ENCODE measurements around the gene PHYHD1. TPM values are rescaled to one million over a fixed set of nuclear protein-coding genes. Genes with fewer than 3 reads are reported as not detected.

Gene PHYHD1
- polyA plus RNA-seq, 3 donors from 2014 or later, result 2.7 to 7.1 (median 4.1) TPM

DNA sequence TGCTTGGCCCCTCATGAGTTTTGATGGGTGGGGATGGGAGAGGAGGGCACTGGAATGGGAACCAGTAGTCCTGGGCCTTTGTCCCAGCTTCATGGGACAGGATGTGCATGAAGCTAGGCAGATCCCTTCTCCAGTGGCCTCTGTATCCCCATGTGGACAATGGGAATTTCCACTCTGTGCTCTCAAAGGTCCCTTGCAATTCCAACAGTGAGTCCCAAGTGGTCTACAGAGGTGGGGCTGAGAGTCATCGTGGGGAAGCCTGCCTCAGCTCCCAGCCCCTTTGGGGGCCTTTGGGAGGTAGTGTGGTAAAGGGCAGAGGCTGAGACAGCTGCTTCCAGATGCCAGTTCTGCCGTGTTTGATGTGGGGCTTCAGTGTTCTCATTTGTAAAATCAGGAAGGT, 1.9 kb upstream of the PHYHD1 start:
- Mint-ChIP-seq H3K27me3 (ENCODE audit: low read depth in 3 of 3) (peaks cover 2 to 4% (median 4%) of the 10 kb centered on the region in 3 donors), H3K36me3 (peaks cover 0 to 25% (median 6%) of the 10 kb centered on the region in 3 donors), H3K9me3 (no peaks in the 10 kb centered on the region), H3K4me1 (peaks cover 29% of the 10 kb centered on the region in 2 donors), H3K4me3 (no peak overlapping the region), H3K27ac (peak overlapping the region; percentile 62 to 85 (median 74))
- no peak for DNase-seq

DNA sequence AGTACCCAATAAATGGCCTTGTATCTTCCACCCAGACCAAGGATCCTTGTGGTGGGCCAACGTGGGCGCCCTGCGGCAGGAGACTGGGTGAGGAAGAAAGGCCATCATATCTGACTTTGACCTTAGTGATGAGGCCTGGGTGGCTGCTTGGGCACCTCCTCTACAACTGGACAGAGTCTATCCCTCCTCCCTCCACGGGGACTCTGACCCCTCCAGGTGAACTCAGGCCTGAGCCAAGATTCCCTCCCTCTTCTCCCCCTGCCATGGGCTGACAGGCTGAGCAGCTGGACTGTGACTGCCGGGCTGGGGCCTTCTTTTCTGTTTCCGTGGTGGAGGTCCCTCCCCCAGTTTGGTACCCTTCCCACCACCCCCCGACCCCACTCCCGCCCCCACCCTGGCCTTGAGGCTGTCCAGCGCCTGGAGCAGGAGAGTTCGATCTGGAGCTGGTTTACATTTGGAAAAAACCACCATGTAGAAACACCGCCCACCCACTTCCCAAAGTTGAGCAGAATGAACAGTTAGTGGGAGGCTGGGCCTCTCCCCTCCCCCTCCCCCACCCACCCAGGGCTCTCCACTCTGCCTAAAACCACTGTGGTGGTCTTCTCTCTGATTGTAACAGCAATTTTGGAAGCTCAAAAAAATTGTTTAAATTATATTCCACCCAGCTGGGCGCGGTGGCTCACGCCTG, 1.2 kb upstream of the PHYHD1 start:
- Mint-ChIP-seq H3K4me1 (peaks cover 29% of the 10 kb centered on the region in 2 donors), H3K27ac (peak overlapping the region; percentile 62 to 85 (median 74)), H3K36me3 (peaks cover 0 to 25% (median 6%) of the 10 kb centered on the region in 3 donors), H3K27me3 (ENCODE audit: low read depth in 3 of 3) (peaks cover 2 to 4% (median 4%) of the 10 kb centered on the region in 3 donors), H3K9me3 (no peaks in the 10 kb centered on the region), H3K4me3 (no peak overlapping the region)
- no peak for DNase-seq

- H3K27ac Mint-ChIP-seq, result peak overlapping the region; percentile 85 to 95 (median 90)
- peaks cover 0 to 16% (median 6%) of the 10 kb centered on the region in 3 donors for H3K36me3 Mint-ChIP-seq
- no peaks in the 10 kb centered on the region for H3K9me3 Mint-ChIP-seq
- H3K4me1 Mint-ChIP-seq, result peaks cover 34 to 37% of the 10 kb centered on the region in 2 donors
- H3K4me3 Mint-ChIP-seq, result peak overlapping the region; percentile 64 to 84 (median 71)
- DNase-seq, result peak; percentile 64 to 71 (median 64)
- H3K27me3 Mint-ChIP-seq (ENCODE audit: low read depth in 3 of 3), result peaks cover 0 to 4% (median 3%) of the 10 kb centered on the region in 3 donors
These were observed 1.3 kb downstream of the PHYHD1 start for GRCh38 chr9:128921881-128922763.

DNA sequence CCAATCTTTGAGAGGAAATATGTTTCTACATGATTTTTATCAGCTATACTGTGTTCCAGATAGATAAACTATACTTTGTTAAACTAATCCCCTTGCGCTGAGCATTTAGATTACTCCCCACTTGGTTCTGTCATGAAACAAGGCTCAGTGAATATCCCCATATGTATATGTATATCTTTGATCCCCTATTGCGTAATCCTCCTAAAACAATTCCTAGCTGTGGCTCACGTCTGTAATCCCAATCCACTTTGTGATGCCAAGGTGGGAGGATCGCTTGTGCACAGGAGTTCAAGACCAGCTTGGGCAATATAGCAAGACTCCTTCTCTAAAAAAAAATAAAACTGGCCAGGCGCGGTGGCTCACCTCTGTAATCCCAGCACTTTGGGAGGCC, 2.7 kb downstream of the PHYHD1 start:
- peak overlapping the region; percentile 85 to 95 (median 90) for H3K27ac Mint-ChIP-seq
- peak overlapping the region in 2 of 5 donors; percentile 51 to 70 for H3K4me3 Mint-ChIP-seq
- no peak for DNase-seq
- no peaks in the 10 kb centered on the region for H3K9me3 Mint-ChIP-seq
- H3K36me3 Mint-ChIP-seq, result peaks cover 0 to 9% (median 0%) of the 10 kb centered on the region in 3 donors
- peaks cover 0 to 4% (median 3%) of the 10 kb centered on the region in 3 donors for H3K27me3 Mint-ChIP-seq (ENCODE audit: low read depth in 3 of 3)
- H3K4me1 Mint-ChIP-seq, result peaks cover 41 to 44% of the 10 kb centered on the region in 2 donors

- Mint-ChIP-seq H3K9me3 (no peaks in the 10 kb centered on the region), H3K27me3 (ENCODE audit: low read depth in 3 of 3) (peaks cover 0 to 2% (median 0%) of the 10 kb centered on the region in 3 donors), H3K36me3 (peaks cover 0 to 4% (median 0%) of the 10 kb centered on the region in 3 donors), H3K27ac (peak overlapping the region in 5 of 6 donors; percentile 5 to 84 (median 73)), H3K4me1 (peaks cover 20 to 26% of the 10 kb centered on the region in 2 donors), H3K4me3 (peak overlapping the region in 2 of 5 donors; percentile 29 to 41)
- peak; percentile 40 to 55 (median 51) for DNase-seq
These were observed 7.1 kb downstream of the PHYHD1 start for GRCh38 chr9:128927731-128928411.

DNA sequence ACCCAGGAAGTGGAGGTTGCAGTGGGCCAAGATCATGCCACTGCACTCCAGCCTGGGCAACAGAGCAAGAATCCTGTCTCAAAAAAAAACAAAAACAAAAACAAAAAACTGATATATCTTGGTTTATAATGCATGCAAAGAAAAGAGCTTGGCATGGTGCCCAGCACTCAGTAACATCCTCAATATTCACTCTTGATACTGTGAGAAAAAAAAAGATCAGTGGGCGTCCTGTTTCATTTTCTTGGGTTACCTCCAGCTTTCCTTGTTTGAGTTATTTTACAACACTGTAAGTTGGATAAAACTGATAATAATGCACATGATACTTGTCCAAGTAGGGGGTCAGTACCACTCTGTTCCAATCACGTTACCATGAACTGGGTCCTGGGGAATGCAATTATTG, 7.8 kb downstream of the PHYHD1 start:
- Mint-ChIP-seq H3K36me3 (peaks cover 0 to 4% (median 0%) of the 10 kb centered on the region in 3 donors), H3K4me3 (no peak overlapping the region), H3K27ac (no peak overlapping the region), H3K27me3 (ENCODE audit: low read depth in 3 of 3) (peaks cover 0 to 2% (median 0%) of the 10 kb centered on the region in 3 donors), H3K9me3 (no peaks in the 10 kb centered on the region), H3K4me1 (peaks cover 13 to 18% of the 10 kb centered on the region in 2 donors)
- no peak for DNase-seq

- Mint-ChIP-seq H3K4me1 (peaks cover 12 to 17% of the 10 kb centered on the region in 2 donors), H3K9me3 (no peaks in the 10 kb centered on the region), H3K27ac (no peak overlapping the region), H3K36me3 (peaks cover 0 to 4% (median 0%) of the 10 kb centered on the region in 3 donors), H3K4me3 (no peak overlapping the region), H3K27me3 (ENCODE audit: low read depth in 3 of 3) (peaks cover 0 to 3% (median 0%) of the 10 kb centered on the region in 3 donors)
- DNase-seq, result no peak
These were observed 8.8 kb downstream of the PHYHD1 start for GRCh38 chr9:128929560-128929959.

DNA sequence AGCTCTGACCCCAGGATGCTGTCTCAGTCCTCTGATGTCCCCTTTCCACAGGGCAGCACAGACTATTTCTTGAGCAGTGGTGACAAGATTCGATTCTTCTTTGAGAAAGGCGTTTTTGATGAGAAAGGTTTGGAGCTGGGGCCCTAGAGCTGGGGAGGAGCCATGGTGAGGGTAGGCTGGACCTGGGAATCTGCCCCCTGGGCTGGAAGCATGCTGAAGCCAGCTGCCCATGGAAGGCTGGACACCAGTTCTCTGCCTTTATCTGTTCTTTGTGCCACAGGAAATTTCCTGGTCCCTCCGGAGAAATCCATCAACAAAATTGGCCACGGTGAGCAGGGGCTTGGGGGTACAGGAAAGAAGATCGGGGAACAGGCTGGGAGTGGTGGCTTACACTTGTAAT, 12.9 kb downstream of the PHYHD1 start:
- no peaks in the 10 kb centered on the region for H3K4me1 Mint-ChIP-seq
- peaks cover 0 to 2% (median 0%) of the 10 kb centered on the region in 3 donors for H3K27me3 Mint-ChIP-seq (ENCODE audit: low read depth in 3 of 3)
- no peaks in the 10 kb centered on the region for H3K36me3 Mint-ChIP-seq
- no peak overlapping the region for H3K27ac Mint-ChIP-seq
- DNase-seq, result no peak
- no peak overlapping the region for H3K4me3 Mint-ChIP-seq
- no peaks in the 10 kb centered on the region for H3K9me3 Mint-ChIP-seq

DNA sequence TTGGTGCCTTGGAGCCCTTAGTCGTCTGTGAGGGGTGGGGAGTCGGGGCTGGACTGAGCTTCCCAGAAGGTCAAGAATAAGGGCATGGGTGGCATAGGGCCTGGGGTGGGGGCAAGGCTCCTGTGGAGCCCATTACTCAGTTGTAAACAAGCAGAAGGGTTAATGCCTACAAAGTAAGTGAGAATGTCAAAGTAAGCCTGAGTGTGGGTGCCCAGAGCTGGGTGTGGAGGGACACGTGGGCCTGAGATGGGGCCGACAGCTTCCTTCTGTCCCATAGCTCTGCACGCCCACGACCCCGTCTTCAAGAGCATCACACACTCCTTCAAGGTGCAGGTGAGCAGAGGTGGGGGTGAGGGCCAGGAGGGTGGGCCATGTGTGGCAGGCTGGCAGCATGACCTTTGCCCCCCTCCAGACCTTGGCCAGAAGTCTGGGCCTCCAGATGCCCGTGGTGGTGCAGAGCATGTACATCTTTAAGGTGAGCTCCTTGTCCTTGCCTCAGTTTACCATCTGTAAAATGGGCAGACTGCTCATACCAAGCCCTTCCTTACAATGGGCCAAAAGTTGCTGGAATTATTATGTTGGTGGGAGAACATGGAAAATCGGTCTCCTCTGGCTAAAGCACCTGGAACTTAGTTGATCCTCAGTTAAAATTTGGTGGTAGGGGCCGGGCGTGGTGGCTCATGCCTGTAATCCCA, 15.5 kb downstream of the PHYHD1 start:
- Mint-ChIP-seq H3K4me1 (no peaks in the 10 kb centered on the region), H3K36me3 (no peaks in the 10 kb centered on the region), H3K27ac (no peak overlapping the region), H3K27me3 (ENCODE audit: low read depth in 3 of 3) (peaks cover 0 to 2% (median 0%) of the 10 kb centered on the region in 3 donors), H3K4me3 (no peak overlapping the region), H3K9me3 (no peaks in the 10 kb centered on the region)
- DNase-seq, result no peak

DNA sequence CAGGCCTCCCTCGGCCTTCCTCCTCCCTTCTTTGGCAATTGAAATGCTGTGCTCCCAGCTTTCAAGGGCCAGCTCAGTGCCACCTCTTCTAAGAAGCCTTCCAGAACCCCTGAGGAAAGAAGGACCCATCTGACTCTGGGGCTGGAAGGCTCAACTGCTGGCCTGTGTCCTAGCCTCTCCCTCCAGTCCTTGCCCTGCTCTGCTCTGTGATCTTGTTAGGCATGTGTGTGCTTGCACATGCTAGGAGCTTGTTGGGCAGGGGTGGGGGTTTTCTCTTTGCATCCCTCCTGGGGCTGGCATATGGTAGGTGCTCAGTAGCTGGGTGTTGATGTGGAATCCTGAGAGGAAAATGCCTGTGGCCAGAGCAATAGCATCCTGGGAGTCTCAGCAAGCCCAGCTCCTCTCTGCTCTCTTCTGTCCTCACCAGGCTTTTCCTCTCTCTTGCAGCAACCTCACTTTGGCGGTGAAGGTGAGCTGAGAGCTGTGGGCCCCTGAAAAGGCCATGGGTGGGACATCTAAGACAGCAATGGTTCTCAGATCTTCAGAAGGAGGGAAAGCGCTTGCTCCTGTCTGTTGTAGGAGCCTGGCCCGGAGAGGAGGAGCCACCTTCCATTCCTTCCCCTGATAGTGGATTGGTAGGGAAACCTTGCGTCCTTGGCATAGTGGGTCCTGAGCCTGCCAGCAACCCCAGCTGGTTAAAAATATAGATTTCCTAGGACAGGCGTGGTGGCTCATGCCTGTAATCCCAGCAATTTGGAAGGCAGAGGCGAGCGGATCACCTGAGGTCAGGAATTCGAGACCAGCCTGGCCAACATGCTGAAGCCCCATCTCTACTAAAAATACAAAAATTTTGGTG, 16.8 kb downstream of the PHYHD1 start:
- H3K36me3 Mint-ChIP-seq, result no peaks in the 10 kb centered on the region
- H3K4me3 Mint-ChIP-seq, result no peak overlapping the region
- no peak overlapping the region for H3K27ac Mint-ChIP-seq
- no peaks in the 10 kb centered on the region for H3K9me3 Mint-ChIP-seq
- H3K4me1 Mint-ChIP-seq, result no peaks in the 10 kb centered on the region
- peaks cover 0 to 2% (median 0%) of the 10 kb centered on the region in 3 donors for H3K27me3 Mint-ChIP-seq (ENCODE audit: low read depth in 3 of 3)
- DNase-seq, result no peak

GRCh38 chr9:128940271-128940921, 19.6 kb downstream of the PHYHD1 start:
- H3K4me1 Mint-ChIP-seq, result peaks cover under 1% of the 10 kb centered on the region in 2 donors
- H3K4me3 Mint-ChIP-seq, result no peak overlapping the region
- no peaks in the 10 kb centered on the region for H3K27me3 Mint-ChIP-seq (ENCODE audit: low read depth in 3 of 3)
- no peak overlapping the region for H3K27ac Mint-ChIP-seq
- no peaks in the 10 kb centered on the region for H3K9me3 Mint-ChIP-seq
- H3K36me3 Mint-ChIP-seq, result no peaks in the 10 kb centered on the region
- no peak for DNase-seq
